Mononuclear cell (primary cell): Measurements from ENCODE around the gene DISC1. TPM values are rescaled to one million over a fixed set of nuclear protein-coding genes. Genes with fewer than 3 reads are reported as not detected.
"Not testable (repeated sequence)": the region's sequence is repeated elsewhere in the genome, so short reads cannot be mapped to it uniquely, and the experiment has no call there.

Source experiments
- H3K27me3 ChIP-seq: 2 replicates; pipeline ENCODE4 v1.6.0; 2011; ENCODE audit warnings: low read length, control low read depth; ENCODE audit not compliant: insufficient read depth
- H3K4me1 ChIP-seq: 2 replicates; pipeline ENCODE4 v1.5.1; 2011; ENCODE audit warnings: mild to moderate bottlenecking, low read length, control low read depth; ENCODE audit not compliant: insufficient read depth
- H3K4me3 ChIP-seq: 2 replicates; pipeline ENCODE4 v1.5.1; 2011; ENCODE audit warnings: mild to moderate bottlenecking, low read length, moderate library complexity
- H3K9me3 ChIP-seq: 2 replicates; pipeline ENCODE4 v1.5.1; 2011; ENCODE audit warnings: low read depth, mild to moderate bottlenecking, control low read depth, low read length
- total RNA-seq: library from RNA; depleted of rRNA; stranded (reverse); fragments of >200 nt; gene quantifications from one replicate; pipeline ENCODE4 v1.2.3, GENCODE V29; 2012

The DISC1 gene
- total RNA-seq, 1 donor, result 17.2 TPM

- Histone ChIP-seq H3K4me1 (no peaks in the 10 kb centered on the region), H3K27me3 (no peaks in the 10 kb centered on the region), H3K9me3 (no peaks in the 10 kb centered on the region), H3K4me3 (no peak overlapping the region)
Observed at GRCh38 chr1:231639819-231640218, 13.2 kb downstream of the DISC1 start.

GRCh38 chr1:231641444-231641843, 14.9 kb downstream of the DISC1 start:
- H3K4me1 ChIP-seq, H3K4me3 ChIP-seq, H3K27me3 ChIP-seq, H3K9me3 ChIP-seq: not testable (repeated sequence)

GRCh38 chr1:231642061-231642460, 15.5 kb downstream of the DISC1 start:
- H3K4me3 ChIP-seq, H3K4me1 ChIP-seq: not testable (repeated sequence)

GRCh38 chr1:231642618-231643017, 16.0 kb downstream of the DISC1 start:
- Histone ChIP-seq H3K4me3 (no peak overlapping the region), H3K4me1 (no peaks in the 10 kb centered on the region)

More at GRCh38 chr1:231642061-231642460, 15.5 kb downstream of the DISC1 start:
- H3K27me3 ChIP-seq, H3K9me3 ChIP-seq: not testable (repeated sequence)

GRCh38 chr1:231643071-231643934, 16.7 kb downstream of the DISC1 start:
- H3K9me3 ChIP-seq, result no peaks in the 10 kb centered on the region
- H3K4me3 ChIP-seq, result no peak overlapping the region
- H3K27me3 ChIP-seq, result no peaks in the 10 kb centered on the region
- no peaks in the 10 kb centered on the region for H3K4me1 ChIP-seq

More at GRCh38 chr1:231642618-231643017, 16.0 kb downstream of the DISC1 start:
- Histone ChIP-seq H3K9me3 (no peaks in the 10 kb centered on the region), H3K27me3 (no peaks in the 10 kb centered on the region)

- Histone ChIP-seq H3K27me3 (no peaks in the 10 kb centered on the region), H3K4me3 (no peak overlapping the region), H3K9me3 (no peaks in the 10 kb centered on the region), H3K4me1 (no peaks in the 10 kb centered on the region)
Observed at GRCh38 chr1:231643935-231644237, 17.3 kb downstream of the DISC1 start.

GRCh38 chr1:231645634-231646033, 19.0 kb downstream of the DISC1 start:
- not testable (repeated sequence) for H3K27me3 ChIP-seq, H3K4me3 ChIP-seq, H3K4me1 ChIP-seq, H3K9me3 ChIP-seq

- not testable (repeated sequence) for H3K4me1 ChIP-seq, H3K9me3 ChIP-seq, H3K27me3 ChIP-seq, H3K4me3 ChIP-seq
Observed at GRCh38 chr1:231646165-231646564, 19.6 kb downstream of the DISC1 start.

- H3K4me3 ChIP-seq, H3K9me3 ChIP-seq, H3K27me3 ChIP-seq: not testable (repeated sequence)
- H3K4me1 ChIP-seq, result peaks cover 11% of the 10 kb centered on the region
Observed at GRCh38 chr1:231651621-231652260, 25.2 kb downstream of the DISC1 start.

- no peak overlapping the region for H3K4me3 ChIP-seq
- H3K27me3 ChIP-seq, result no peaks in the 10 kb centered on the region
- H3K4me1 ChIP-seq, result peaks cover 11% of the 10 kb centered on the region
- H3K9me3 ChIP-seq, result no peaks in the 10 kb centered on the region
Observed at GRCh38 chr1:231653632-231654031, 27.0 kb downstream of the DISC1 start.

GRCh38 chr1:231656741-231657140, 30.2 kb downstream of the DISC1 start:
- Histone ChIP-seq H3K9me3 (no peaks in the 10 kb centered on the region), H3K4me3 (no peak overlapping the region), H3K27me3 (no peaks in the 10 kb centered on the region), H3K4me1 (peaks cover 15% of the 10 kb centered on the region)

- H3K9me3 ChIP-seq, H3K4me3 ChIP-seq, H3K27me3 ChIP-seq: not testable (repeated sequence)
- H3K4me1 ChIP-seq, result peaks cover 17% of the 10 kb centered on the region
Observed at GRCh38 chr1:231658223-231658622, 31.6 kb downstream of the DISC1 start.

GRCh38 chr1:231660198-231660597, 33.6 kb downstream of the DISC1 start:
- no peak overlapping the region for H3K4me3 ChIP-seq
- H3K4me1 ChIP-seq, result peaks cover 24% of the 10 kb centered on the region
- no peaks in the 10 kb centered on the region for H3K27me3 ChIP-seq
- H3K9me3 ChIP-seq, result no peaks in the 10 kb centered on the region

GRCh38 chr1:231663211-231663792, 36.7 kb downstream of the DISC1 start:
- H3K4me1 ChIP-seq, result peaks cover 48% of the 10 kb centered on the region
- no peaks in the 10 kb centered on the region for H3K27me3 ChIP-seq
- no peak overlapping the region for H3K4me3 ChIP-seq
- H3K9me3 ChIP-seq, result no peaks in the 10 kb centered on the region

- H3K4me1 ChIP-seq, result peaks cover 53% of the 10 kb centered on the region
- no peaks in the 10 kb centered on the region for H3K27me3 ChIP-seq
- no peaks in the 10 kb centered on the region for H3K9me3 ChIP-seq
- H3K4me3 ChIP-seq, result no peak overlapping the region
Observed at GRCh38 chr1:231665101-231665500, 38.5 kb downstream of the DISC1 start.
